ENCODE measurements around the gene AMDHD2. TPM values are rescaled to one million over a fixed set of nuclear protein-coding genes. Genes with fewer than 3 reads are reported as not detected.
A peak's percentile ranks its signal among the peaks of the same experiment; 100 is the strongest.

AMDHD2 gene
- total and polyA plus RNA-seq, 2 of the 13 experiments (the other 11 are each of a cell fraction or from before 2014, with no cell fraction given), result 33.5 to 39.1 TPM

GRCh38 chr16:2473446-2473926 lies 46.7 kb upstream of the AMDHD2 start (continued):
- TF ChIP-seq ZNF512B (CRISPR knock-in tag; IDR thresholded peaks at IDR 0.05; ENCODE audit: borderline replicate concordance), result no peak
- TF ChIP-seq ZNF274 (CRISPR knock-in tag; IDR thresholded peaks at IDR 0.05), result no peak
- no peak for TF ChIP-seq RBFOX2 (IDR thresholded peaks at IDR 0.05; ENCODE audit: low read depth, low read length)
- no peak for TF ChIP-seq ZBTB4 (CRISPR knock-in tag; IDR thresholded peaks at IDR 0.05; ENCODE audit: borderline replicate concordance)
- TF ChIP-seq CBX5 (CRISPR knock-in tag; IDR thresholded peaks at IDR 0.05; ENCODE audit: borderline replicate concordance), result 0 out of 2 replicates have a peak, but pooled peaks have one; percentile 20
- no peak for TF ChIP-seq SRF (IDR thresholded peaks at IDR 0.05; ENCODE audit: low read depth, low read length)
- TF ChIP-seq MYC (CRISPR knock-in tag; IDR thresholded peaks at IDR 0.05; ENCODE audit: borderline replicate concordance), result peak; percentile 10; the same call in 1 of the 2 replicates
- TF ChIP-seq HNRNPLL (IDR thresholded peaks at IDR 0.05; ENCODE audit: low read depth, low read length, poor library complexity, severe bottlenecking), result peak; percentile 4
- no peak for TF ChIP-seq ISX (CRISPR knock-in tag; conservative IDR thresholded peaks at IDR 0.05)
- no peak for TF ChIP-seq PHB2 (IDR thresholded peaks at IDR 0.05; ENCODE audit: partially characterized antibody)
- no peak for TF ChIP-seq CSRNP2 (CRISPR knock-in tag; conservative IDR thresholded peaks at IDR 0.05; ENCODE audit: low read depth)
- no peak for TF ChIP-seq ZNF142 (CRISPR knock-in tag; IDR thresholded peaks at IDR 0.05)
- TF ChIP-seq ZFP36L2 (CRISPR knock-in tag; IDR thresholded peaks at IDR 0.05), result no peak
- TF ChIP-seq ZNF207 (IDR thresholded peaks at IDR 0.05; ENCODE audit: borderline replicate concordance), result no peak
